ENCODE measurements around the gene EFNB1. TPM values are rescaled to one million over a fixed set of nuclear protein-coding genes. Genes with fewer than 3 reads are reported as not detected.

EFNB1 gene
- total RNA-seq, 1 experiment from 2014 or later, result 31.1 TPM

DNA sequence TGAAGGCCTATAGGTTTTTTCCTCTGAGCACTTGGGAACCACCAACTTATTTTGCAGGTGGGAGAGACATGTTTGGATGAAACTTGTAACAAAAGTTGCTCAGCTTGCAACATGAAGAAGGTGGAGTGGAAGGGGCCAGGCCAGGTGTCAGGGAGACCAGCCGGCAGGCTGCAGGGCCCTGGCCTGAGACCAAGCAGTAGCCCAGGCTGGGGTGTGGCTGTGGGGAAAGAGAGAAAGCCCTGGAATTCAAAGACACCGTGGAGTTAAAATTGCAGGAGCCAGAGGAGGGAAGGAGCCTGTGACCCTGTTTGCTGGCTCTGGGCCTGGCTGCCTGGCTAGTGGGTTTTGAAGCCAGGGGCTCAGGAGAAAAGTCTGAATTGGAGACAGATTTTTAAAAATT is 43.4 kb downstream of the EFNB1 start:
- H3K9me2 ChIP-seq (ENCODE audit: insufficient read depth), result no peaks in the 10 kb centered on the region
- H3K4me3 ChIP-seq, result no peak overlapping the region
- no TSS peak for BruUV-seq (replicated peaks)
- H3F3A ChIP-seq (ENCODE audit: insufficient read depth, low read depth), result no peaks in the 10 kb centered on the region
- intact Hi-C loops (cut with micrococcal nuclease; ENCODE audit: unreplicated experiment), result no loop called here
- peak in 1 of 2 experiments; percentile 26 for DNase-seq
- H4K20me1 ChIP-seq (ENCODE audit: insufficient read depth), result no peaks in the 10 kb centered on the region
- no peaks in the 10 kb centered on the region for H3K9me3 ChIP-seq (ENCODE audit: insufficient read depth, low read depth)
- H3K36me3 ChIP-seq (ENCODE audit: low read depth), result no peaks in the 10 kb centered on the region
- POLR2A ChIA-PET (ENCODE audit: unreplicated experiment), result no interaction called here
- CTCF ChIA-PET, result no interaction called here
- peaks cover 6% of the 10 kb centered on the region; the same call in 1 of the 2 replicates for H3K4me1 ChIP-seq (replicated peaks; ENCODE audit: insufficient read depth)
- H3K79me2 ChIP-seq (ENCODE audit: low read depth), result no peaks in the 10 kb centered on the region
- no peak overlapping the region for H3K4me2 ChIP-seq
- no peaks in the 10 kb centered on the region for H3K27me3 ChIP-seq (ENCODE audit: insufficient read depth, low read depth)
- H2AFZ ChIP-seq, result no peak overlapping the region
- no peak overlapping the region for H3K27ac ChIP-seq
- TF ChIP-seq EZH2 (IDR thresholded peaks at IDR 0.05; ENCODE audit: low read depth) (no peak), CTCF (conservative IDR thresholded peaks at IDR 0.05) (no peak)

- peaks cover 2% of the 10 kb centered on the region; the same call in 1 of the 2 replicates for H3K4me1 ChIP-seq (replicated peaks; ENCODE audit: insufficient read depth)
- no peaks in the 10 kb centered on the region for H3K36me3 ChIP-seq (ENCODE audit: low read depth)
- H3F3A ChIP-seq (ENCODE audit: insufficient read depth, low read depth), result no peaks in the 10 kb centered on the region
- CTCF ChIA-PET, result no interaction called here
- no TSS peak for BruUV-seq (replicated peaks)
- DNase-seq, result no peak
- H3K9me3 ChIP-seq (ENCODE audit: insufficient read depth, low read depth), result no peaks in the 10 kb centered on the region
- H2AFZ ChIP-seq, result no peak overlapping the region
- no peaks in the 10 kb centered on the region for H4K20me1 ChIP-seq (ENCODE audit: insufficient read depth)
- no peak overlapping the region for H3K27ac ChIP-seq
- no peaks in the 10 kb centered on the region for H3K9me2 ChIP-seq (ENCODE audit: insufficient read depth)
- no peak overlapping the region for H3K4me3 ChIP-seq
- H3K79me2 ChIP-seq (ENCODE audit: low read depth), result no peaks in the 10 kb centered on the region
- H3K4me2 ChIP-seq, result no peak overlapping the region
- H3K27me3 ChIP-seq (ENCODE audit: insufficient read depth, low read depth), result no peaks in the 10 kb centered on the region
- no peak for TF ChIP-seq EZH2 (IDR thresholded peaks at IDR 0.05; ENCODE audit: low read depth)
- TF ChIP-seq CTCF (conservative IDR thresholded peaks at IDR 0.05), result no peak
- POLR2A ChIA-PET (ENCODE audit: unreplicated experiment), result no interaction called here
- intact Hi-C loops (cut with micrococcal nuclease; ENCODE audit: unreplicated experiment), result no loop called here
Observed at GRCh38 chrX:68874076-68874475, 45.3 kb downstream of the EFNB1 start.

- no peaks in the 10 kb centered on the region for H3K36me3 ChIP-seq (ENCODE audit: low read depth)
- no peak for DNase-seq
- no peaks in the 10 kb centered on the region for H3K79me2 ChIP-seq (ENCODE audit: low read depth)
- BruUV-seq (replicated peaks), result no TSS peak
- no peaks in the 10 kb centered on the region for H3F3A ChIP-seq (ENCODE audit: insufficient read depth, low read depth)
- H3K27me3 ChIP-seq (ENCODE audit: insufficient read depth, low read depth), result no peaks in the 10 kb centered on the region
- TF ChIP-seq EZH2 (IDR thresholded peaks at IDR 0.05; ENCODE audit: low read depth) (no peak), CTCF (conservative IDR thresholded peaks at IDR 0.05) (no peak)
- no peaks in the 10 kb centered on the region for H4K20me1 ChIP-seq (ENCODE audit: insufficient read depth)
- no peak overlapping the region for H3K4me3 ChIP-seq
- H3K9me2 ChIP-seq (ENCODE audit: insufficient read depth), result no peaks in the 10 kb centered on the region
- H3K9me3 ChIP-seq (ENCODE audit: insufficient read depth, low read depth), result no peaks in the 10 kb centered on the region
- no peak overlapping the region for H3K4me2 ChIP-seq
- no peak overlapping the region for H3K27ac ChIP-seq
- H3K4me1 ChIP-seq (replicated peaks; ENCODE audit: insufficient read depth), result no peaks in the 10 kb centered on the region
- no peak overlapping the region for H2AFZ ChIP-seq
- ChIA-PET CTCF (interaction anchor here (1.0 kb wide), 1 partner anchor 48 kb away, joined by 3 read pairs; no protein-coding TSS in a partner anchor), POLR2A (ENCODE audit: unreplicated experiment) (no interaction called here)
- intact Hi-C loops (cut with micrococcal nuclease; ENCODE audit: unreplicated experiment), result no loop called here
Observed at GRCh38 chrX:68876731-68877130, 47.9 kb downstream of the EFNB1 start.
